PC-3 (cell line): ENCODE measurements around the gene ZNF891. TPM values are rescaled to one million over a fixed set of nuclear protein-coding genes. Genes with fewer than 3 reads are reported as not detected.

Experiments
- total RNA-seq: library from RNA; depleted of rRNA; stranded (reverse); fragments of >200 nt; gene quantifications from 2 replicates; pipeline ENCODE4 v1.2.3, GENCODE V29; 2014; rRNA removed

Gene ZNF891
- total RNA-seq, 1 experiment from 2014 or later, result 0.98 TPM

Other genes with a start within 250 kb of the ZNF891 start
- gene CHFR, start 242.7 kb downstream of the ZNF891 start, total RNA-seq, result 23.3 and 25.8 TPM in 2 replicates
- 5.9 and 8.6 TPM in 2 replicates for gene ZNF605, start 174.0 kb downstream of the ZNF891 start, total RNA-seq
- 30.2 and 39.2 TPM in 2 replicates for gene ZNF26, start 143.9 kb downstream of the ZNF891 start, total RNA-seq
- 3.2 and 12.9 TPM in 2 replicates for gene ZNF84, start 92.8 kb downstream of the ZNF891 start, total RNA-seq
- 1.4 and 1.8 TPM in 2 replicates for gene ZNF140, start 49.4 kb downstream of the ZNF891 start, total RNA-seq
- 1.9 and 2.0 TPM in 2 replicates for gene ZNF10, start 353 bp upstream of the ZNF891 start, total RNA-seq
- 0.40 and 1.1 TPM in 2 replicates for gene ZNF268, start 51.2 kb upstream of the ZNF891 start, total RNA-seq
- gene ANHX, start 105.6 kb upstream of the ZNF891 start, total RNA-seq, result not detected in 2 replicates